Mucosa of descending colon (tissue), 3 donors: Measurements from ENCODE around the gene FLNB. TPM values are rescaled to one million over a fixed set of nuclear protein-coding genes. Genes with fewer than 3 reads are reported as not detected.
"Not testable (repeated sequence)": the region's sequence is repeated elsewhere in the genome, so short reads cannot be mapped to it uniquely, and the experiment has no call there.

Experiments
- ATAC-seq: fragments of 200-7000 bp; cut with Tn5 transposase; one replicate; pipeline ENCODE4 v1.9.1; 2020; ENCODE audit warnings: mild to moderate bottlenecking, moderate library complexity
- DNase-seq, 3 donors: peaks; one replicate each; pipeline ENCODE4 v3.0.0-alpha.2; 2020
- H3K36me3 ChIP-seq: fragments of 200-600 bp; one replicate; pipeline ENCODE4 v1.8.0; 2021; ENCODE audit warnings: low read depth, mild to moderate bottlenecking
- H3K4me1 ChIP-seq: fragments of 200-600 bp; one replicate; pipeline ENCODE4 v1.8.0; 2021; ENCODE audit warnings: low read depth, mild to moderate bottlenecking
- H3K4me3 ChIP-seq: fragments of 200-600 bp; one replicate; pipeline ENCODE4 v1.8.0; 2021; ENCODE audit warnings: mild to moderate bottlenecking
- H3K9me3 ChIP-seq: fragments of 200-600 bp; one replicate; pipeline ENCODE4 v1.8.0; 2021; ENCODE audit warnings: mild to moderate bottlenecking
- CTCF ChIP-seq: fragments of 200-600 bp; IDR thresholded peaks from one replicate; pipeline ENCODE4 v1.8.0; 2022; ENCODE audit warnings: antibody characterized with exemption, mild to moderate bottlenecking
- intact Hi-C, 2 donors: fragments of 100-400 bp; cut with DNase I in 1 of 2; cut with micrococcal nuclease in 1 of 2; formaldehyde crosslinking; loops; one replicate each; pipeline versions ENCODE4 v1.11.0 to v1.11.1; 2022; cut with DNase I, micrococcal nuclease
- total RNA-seq, 3 donors: library from RNA; stranded (reverse); fragmentation: NEBNext Ultra II Directional in 2 of 3; extraction: Animal tissue kit (Norgen Biotek cat#: 25700) in 2 of 3; gene quantifications; one replicate each; pipeline versions ENCODE4 v1.2.1 to v1.2.4, GENCODE V29; 2021 to 2023
- donor health status: DM: no; HTN: no; CAD: no; lungs with moderate emphysema.
- donor health status: DM: no; HTN: no; CAD: no.
- donor health status: DM: no; HTN: yes; CAD: no.

Gene FLNB
- total RNA-seq, 3 donors from 2014 or later: 256 to 555 (median 357) TPM

- intact Hi-C loops: no loop called here
- ATAC-seq (no peak), DNase-seq (no peak)
- Histone ChIP-seq H3K36me3 (no peaks in the 10 kb centered on the region), H3K4me3 (no peak overlapping the region), H3K4me1 (no peaks in the 10 kb centered on the region), H3K9me3 (no peaks in the 10 kb centered on the region)
- TF ChIP-seq CTCF: no peak
These were observed 190.1 kb downstream of the FLNB start for GRCh38 chr3:58198362-58198761.

DNA sequence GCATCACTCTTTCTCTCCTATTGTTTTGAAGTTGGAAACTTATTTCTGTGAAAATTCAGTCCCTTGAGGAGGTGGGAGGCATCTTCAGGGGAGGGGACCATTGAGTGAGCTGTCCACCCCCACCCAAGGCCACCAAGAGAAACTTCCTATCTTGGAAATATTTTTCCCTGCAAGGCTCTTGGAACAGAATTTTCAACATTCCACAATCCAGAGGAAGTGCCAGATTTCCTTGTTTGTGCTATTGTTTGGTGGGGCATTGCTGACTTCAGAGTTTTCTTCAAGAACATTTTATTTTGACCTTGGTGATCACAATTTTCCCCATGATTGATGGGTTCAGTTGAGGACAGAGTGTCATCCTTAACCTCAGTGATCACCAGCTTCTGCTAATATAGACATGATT is 190.6 kb downstream of the FLNB start:
- Histone ChIP-seq H3K4me1 (no peaks in the 10 kb centered on the region), H3K36me3 (no peaks in the 10 kb centered on the region), H3K9me3 (no peaks in the 10 kb centered on the region), H3K4me3 (no peak overlapping the region)
- intact Hi-C loops: no loop called here
- DNase-seq: no peak
- no peak for ATAC-seq
- TF ChIP-seq CTCF: no peak

- intact Hi-C loops: no loop called here
- no peaks in the 10 kb centered on the region for H3K9me3 ChIP-seq
- H3K4me1 ChIP-seq: no peaks in the 10 kb centered on the region
- no peaks in the 10 kb centered on the region for H3K36me3 ChIP-seq
- no peak overlapping the region for H3K4me3 ChIP-seq
- no peak for ATAC-seq
- no peak for DNase-seq
- no peak for TF ChIP-seq CTCF
These were observed 192.0 kb downstream of the FLNB start for GRCh38 chr3:58200121-58200709.

DNA sequence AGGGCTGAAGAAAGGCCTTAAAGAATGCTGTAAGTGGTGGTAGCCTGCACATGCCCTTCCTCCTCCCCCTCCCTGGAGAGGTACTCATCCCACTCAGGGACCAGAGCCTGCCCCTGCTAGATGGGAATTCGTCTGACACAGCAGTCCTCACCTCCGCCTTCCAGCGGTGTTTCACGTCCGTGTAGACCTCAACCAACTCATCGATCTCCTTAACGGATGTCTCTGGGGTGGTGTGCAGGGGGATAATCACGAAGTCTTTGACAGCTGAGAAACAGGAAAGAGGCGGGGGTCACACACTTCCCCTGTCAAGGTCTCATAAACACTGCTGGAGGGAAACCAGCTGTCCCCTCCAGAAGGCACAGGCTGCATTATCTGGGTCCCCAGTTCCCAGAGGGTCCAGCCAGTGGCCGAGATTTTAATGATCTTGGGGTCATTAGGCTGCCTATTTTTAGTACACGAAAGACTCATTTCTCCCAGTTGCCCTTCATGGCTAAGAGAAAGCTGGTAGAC is 192.7 kb downstream of the FLNB start:
- intact Hi-C loops: no loop called here

GRCh38 chr3:58201451-58201850 is 193.2 kb downstream of the FLNB start:
- DNase-seq, H3K9me3 ChIP-seq, H3K4me1 ChIP-seq, ATAC-seq, H3K36me3 ChIP-seq, H3K4me3 ChIP-seq, intact Hi-C loops: not testable (repeated sequence)

More for the DNA sequence above, 192.7 kb downstream of the FLNB start:
- Histone ChIP-seq H3K36me3 (no peaks in the 10 kb centered on the region), H3K9me3 (no peaks in the 10 kb centered on the region), H3K4me1 (no peaks in the 10 kb centered on the region), H3K4me3 (no peak overlapping the region)
- no peak for TF ChIP-seq CTCF
- no peak for DNase-seq
- ATAC-seq: no peak

GRCh38 chr3:58202917-58203360 is 194.7 kb downstream of the FLNB start:
- Histone ChIP-seq H3K9me3 (no peaks in the 10 kb centered on the region), H3K4me3 (no peak overlapping the region), H3K4me1 (no peaks in the 10 kb centered on the region), H3K36me3 (no peaks in the 10 kb centered on the region)
- intact Hi-C loops: no loop called here
- ATAC-seq: peak; percentile 15
- no peak for TF ChIP-seq CTCF
- DNase-seq: no peak
